Measurements from ENCODE around the gene ATP5F1E. TPM values are rescaled to one million over a fixed set of nuclear protein-coding genes. Genes with fewer than 3 reads are reported as not detected.

ATP5F1E gene
- polyA plus RNA-seq, 3 donors: 155 to 257 (median 174) TPM

GRCh38 chr20:58978351-58979190, 53.6 kb downstream of the ATP5F1E start:
- DNase-seq: no peak

- no peak for DNase-seq
Measured at GRCh38 chr20:58976061-58976730, 55.9 kb downstream of the ATP5F1E start.

Other genes with a start within 250 kb of the ATP5F1E start
- gene GNAS-AS1, start 181.4 kb downstream of the ATP5F1E start, polyA plus RNA-seq (ENCODE audit: insufficient read length in 3 of 3): 1 to 10 TPM in 2 of 3 donors, under 1 TPM in 1; 0.83 to 1.4 (median 1.3) TPM
- gene GNAS, start 179.6 kb downstream of the ATP5F1E start, polyA plus RNA-seq (ENCODE audit: insufficient read length in 3 of 3): 1,000 to 10,000 TPM; 1,780 to 2,253 (median 1,937) TPM
- gene NELFCD, start 51.1 kb downstream of the ATP5F1E start, polyA plus RNA-seq (ENCODE audit: insufficient read length in 3 of 3): 100 to 1,000 TPM; 129 to 156 (median 149) TPM
- 10 to 100 TPM; 74.9 to 80.5 (median 79.5) TPM for gene CTSZ, start 25.1 kb downstream of the ATP5F1E start, polyA plus RNA-seq (ENCODE audit: insufficient read length in 3 of 3)
- 1 to 10 TPM; 1.6 to 3.2 (median 2.5) TPM for gene TUBB1, start 12.9 kb downstream of the ATP5F1E start, polyA plus RNA-seq (ENCODE audit: insufficient read length in 3 of 3)
- 10 to 100 TPM; 62.2 to 72.7 (median 65.6) TPM for gene PRELID3B, start 10.5 kb upstream of the ATP5F1E start, polyA plus RNA-seq (ENCODE audit: insufficient read length in 3 of 3)
- under 1 TPM; 0.09 TPM for gene ZNF831, start 131.5 kb upstream of the ATP5F1E start, polyA plus RNA-seq (ENCODE audit: insufficient read length in 3 of 3)